HG03175 (cell line): ENCODE measurements around the gene MACROD2.

ENCODE experiments used
- ATAC-seq: cut with Tn5 transposase; IDR thresholded peaks from one replicate; pipeline ENCODE4 v1.9.1; 2021; ENCODE audit warnings: mild to moderate bottlenecking, moderate library complexity; ENCODE audit not compliant: unreplicated experiment

Gene MACROD2

DNA sequence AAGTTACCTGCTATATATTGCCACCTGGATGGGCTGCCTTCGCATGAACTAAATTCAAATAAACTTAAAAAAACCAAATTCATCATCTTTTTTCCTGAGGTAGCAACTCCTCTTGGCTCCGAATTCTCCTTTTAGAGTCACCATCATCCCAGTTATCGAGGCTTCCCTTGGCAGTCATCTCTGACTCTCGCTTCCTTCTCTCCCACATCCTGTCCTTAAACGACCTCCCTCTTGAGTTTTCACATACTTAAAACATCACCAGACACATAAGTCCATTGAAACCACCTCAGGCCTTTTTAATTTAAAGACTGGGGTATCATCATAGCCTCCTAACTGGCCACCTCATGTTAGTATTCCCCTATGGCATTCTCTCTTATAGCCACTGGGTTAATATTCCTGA is 638.2 kb downstream of the MACROD2 start:
- no peak for ATAC-seq

DNA sequence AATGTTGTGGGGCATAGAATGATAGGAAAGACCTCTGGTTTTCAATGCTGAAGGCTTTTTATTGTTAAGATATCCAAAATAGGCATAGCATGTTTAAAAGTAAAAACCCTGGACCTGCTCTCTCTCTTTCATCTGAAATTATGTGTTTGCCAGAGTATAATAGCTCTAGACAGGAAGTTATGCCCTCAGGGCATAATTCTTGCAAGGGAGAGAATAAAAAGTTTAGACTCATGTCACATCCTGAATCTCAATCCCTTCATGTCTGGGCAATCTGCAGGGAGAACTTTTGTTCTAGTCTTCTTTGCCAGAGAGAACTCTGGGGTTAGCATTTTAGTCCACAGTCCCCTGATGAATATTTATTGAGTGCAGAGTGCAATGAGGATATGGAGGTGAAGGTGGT is 639.3 kb downstream of the MACROD2 start:
- ATAC-seq: no peak

DNA sequence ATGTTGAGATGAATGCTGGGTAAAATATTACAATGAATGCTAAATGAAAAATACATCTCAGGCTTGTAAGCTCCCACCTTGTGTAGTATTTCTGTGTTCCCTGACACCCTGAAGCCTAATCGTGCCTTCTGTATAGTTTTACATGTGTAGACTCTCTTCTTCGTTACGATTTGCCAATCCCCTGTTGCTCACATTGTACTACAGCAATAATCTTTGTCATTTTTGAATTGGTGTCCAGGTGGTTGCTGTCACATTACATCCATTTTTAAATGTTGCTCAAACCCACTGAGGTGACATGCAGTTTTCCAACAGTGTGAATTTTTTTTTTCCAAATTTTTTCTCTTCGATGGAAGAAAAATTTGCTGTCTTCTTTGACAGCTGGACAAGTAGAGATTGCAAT is 642.1 kb downstream of the MACROD2 start:
- no peak for ATAC-seq

DNA sequence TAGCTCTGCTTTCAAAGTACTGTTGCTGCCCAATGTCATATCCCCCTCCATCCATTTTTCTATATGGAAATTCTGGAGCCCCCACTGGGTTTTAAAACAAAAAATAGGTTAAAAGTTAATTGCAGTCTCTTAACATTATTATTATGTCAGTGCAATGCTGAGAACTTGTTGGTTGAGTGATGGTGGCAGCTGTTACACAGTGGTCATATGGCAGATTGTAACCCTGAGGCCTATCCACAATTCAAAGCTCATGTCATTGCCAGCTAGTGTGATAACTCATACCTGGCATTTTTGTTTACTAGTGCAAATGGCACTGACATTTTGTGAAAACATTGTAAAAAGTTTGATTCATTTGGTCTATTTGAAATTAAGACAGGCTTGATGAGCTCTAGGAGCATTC is 647.8 kb downstream of the MACROD2 start:
- no peak for ATAC-seq

DNA sequence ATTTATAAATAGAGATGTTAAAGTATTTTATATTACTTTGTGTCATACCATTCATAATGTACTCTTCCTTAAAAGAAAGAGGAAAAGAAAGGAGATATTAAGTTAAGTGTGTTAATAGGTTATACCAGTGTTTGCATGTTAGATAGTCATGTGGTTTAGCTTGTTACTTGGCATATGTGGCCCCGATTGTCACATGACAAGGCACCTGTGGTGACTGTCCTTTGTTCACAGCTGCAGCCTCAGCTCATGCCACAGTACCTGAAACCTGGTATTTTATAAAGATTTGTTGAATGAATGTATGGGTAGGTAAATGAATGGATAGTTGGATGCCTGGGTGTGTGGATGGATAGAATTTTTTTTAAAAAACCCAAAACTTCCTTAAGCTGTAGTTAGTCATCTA is 648.2 kb downstream of the MACROD2 start:
- no peak for ATAC-seq

DNA sequence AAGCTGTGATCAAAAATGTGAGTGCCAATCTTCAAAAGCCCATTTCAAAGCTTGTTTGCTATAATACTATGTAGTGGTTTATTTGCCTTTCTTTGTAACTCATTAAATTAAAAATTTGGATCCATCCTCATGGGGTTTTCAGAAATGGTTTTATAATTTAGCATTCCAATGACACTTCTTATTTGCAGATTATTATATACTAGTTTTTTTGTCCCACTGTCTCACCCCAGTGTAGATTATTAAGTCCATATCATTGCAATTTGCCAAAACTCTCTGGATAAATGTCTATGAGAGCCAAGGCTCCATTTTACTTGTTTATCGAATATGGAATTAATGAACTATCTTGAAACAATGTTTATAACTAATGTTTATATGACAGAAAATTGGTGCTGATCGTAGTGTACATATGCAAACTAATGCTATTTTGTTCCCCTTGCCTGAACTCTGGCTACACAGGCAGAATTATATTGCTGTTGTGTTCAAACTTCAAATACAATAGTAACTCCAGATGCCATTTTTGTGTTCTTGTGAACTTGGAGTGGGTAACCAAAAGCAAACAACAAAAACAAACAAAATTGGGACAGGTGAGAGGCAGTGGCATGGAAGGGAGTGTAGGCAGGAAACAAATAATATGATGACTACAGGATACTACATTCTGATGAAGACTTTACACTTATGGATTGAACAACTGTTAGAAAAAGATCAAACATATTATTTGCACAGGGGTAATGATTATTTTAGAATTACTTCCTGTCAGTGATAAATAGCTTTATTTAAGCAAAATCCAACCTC is 649.2 kb downstream of the MACROD2 start:
- no peak for ATAC-seq

DNA sequence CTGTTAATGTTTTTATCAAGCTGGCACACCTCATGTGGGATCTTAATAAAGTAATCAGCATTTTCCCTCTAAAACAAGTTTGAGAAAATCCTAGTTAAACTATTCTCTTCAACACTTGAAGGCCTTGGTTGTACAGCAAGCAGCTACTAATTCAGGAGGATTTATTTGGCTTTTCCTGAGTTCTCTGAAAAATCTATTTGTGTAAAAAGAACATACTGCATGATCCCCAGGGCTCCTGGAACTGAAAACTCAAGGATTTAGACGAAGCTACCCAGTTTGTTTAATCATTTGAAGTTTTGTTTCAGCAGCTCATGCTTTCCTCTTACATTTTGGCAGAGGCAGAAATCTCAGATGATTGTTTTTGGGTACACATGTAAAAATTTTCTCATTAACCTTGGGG is 651.7 kb downstream of the MACROD2 start:
- ATAC-seq: no peak

DNA sequence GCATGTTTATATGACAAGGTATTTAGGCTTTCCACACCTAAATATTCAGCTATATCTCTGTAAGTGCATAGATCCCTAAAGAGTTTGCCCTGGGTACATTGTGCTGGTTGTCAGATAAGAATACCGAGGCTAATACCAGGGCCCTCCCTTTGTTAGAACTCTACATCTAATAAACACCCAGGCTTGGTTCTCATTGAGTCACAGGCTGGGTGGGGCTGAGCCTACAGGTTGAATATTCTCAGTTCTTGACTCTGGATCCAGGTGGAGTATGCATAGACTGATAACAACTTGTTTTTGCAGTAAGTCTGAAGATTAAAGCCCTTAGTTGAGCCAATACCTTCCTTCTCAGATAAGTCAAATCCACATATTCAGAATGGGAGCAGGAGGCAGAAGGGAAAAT is 654.3 kb downstream of the MACROD2 start:
- ATAC-seq: no peak

DNA sequence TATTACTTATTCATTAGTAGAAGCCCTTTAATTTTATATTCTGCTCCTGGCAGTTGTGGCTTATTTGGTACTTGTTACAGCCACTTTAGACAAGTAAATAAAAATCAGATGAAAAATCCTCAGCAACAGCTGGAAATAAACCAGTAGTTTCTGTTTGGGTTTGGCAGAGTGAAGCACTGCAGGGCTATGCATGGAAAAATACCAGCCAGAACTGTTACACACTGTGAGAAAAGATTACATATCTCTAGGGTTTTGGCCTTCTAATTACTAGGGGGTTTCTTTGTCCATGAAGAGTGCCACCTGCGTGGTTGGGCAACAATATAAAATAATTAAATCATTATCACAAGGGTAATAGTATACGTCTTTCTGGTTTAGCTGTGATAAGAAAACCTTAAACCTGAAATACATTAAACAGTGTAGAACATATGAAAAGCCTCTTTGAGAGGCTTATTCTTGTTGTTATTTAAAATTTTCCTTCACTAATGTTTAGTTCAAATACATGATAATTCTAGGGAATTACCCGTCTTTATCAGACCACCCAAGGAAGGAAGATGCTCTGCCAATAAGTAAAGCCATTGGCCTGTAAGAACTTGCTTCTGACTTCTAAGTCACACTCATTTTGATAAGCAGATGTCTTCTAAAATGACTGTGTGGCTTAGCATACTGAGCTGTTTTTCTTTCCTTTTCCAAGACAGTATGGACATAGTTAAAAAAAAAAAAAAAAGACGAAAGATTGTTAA is 662.1 kb downstream of the MACROD2 start:
- ATAC-seq: no peak

DNA sequence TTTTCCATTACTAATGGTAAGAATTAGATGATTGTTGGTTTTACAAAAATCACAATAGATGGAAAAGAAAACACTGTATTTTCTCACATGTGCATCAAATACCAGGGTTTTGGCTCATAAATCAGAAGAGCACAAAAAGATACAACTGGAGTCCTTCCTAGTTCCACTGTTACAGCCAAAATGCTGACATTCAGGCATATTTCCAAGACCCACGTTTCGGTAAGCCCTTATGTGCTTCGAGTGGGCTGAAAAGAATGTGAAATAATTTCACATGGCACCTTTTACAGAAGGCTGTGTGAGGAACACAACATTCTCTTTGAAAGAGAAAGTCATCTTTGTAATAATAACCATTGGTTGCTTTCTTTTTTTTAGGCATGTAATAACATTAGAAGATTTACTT is 668.8 kb downstream of the MACROD2 start:
- ATAC-seq: no peak

DNA sequence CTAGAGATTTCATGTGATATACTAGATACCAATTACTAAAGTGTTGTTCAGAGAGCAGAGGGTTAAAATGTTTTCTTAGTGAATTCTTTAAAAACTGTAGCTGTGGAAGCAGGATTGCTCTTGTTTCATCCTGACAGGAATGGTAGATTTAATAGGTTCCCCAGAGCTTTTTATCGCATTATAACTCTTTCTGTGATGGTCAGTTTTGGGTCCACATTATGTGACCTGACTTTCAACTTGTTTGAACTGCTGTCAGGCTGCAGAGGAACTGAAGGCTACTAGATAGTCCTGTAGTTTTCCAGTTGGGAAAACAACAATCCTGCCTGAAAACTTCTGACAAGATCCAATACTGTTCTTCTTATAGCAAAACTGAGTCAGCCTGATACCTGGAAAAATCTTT is 671.4 kb downstream of the MACROD2 start:
- ATAC-seq: no peak

DNA sequence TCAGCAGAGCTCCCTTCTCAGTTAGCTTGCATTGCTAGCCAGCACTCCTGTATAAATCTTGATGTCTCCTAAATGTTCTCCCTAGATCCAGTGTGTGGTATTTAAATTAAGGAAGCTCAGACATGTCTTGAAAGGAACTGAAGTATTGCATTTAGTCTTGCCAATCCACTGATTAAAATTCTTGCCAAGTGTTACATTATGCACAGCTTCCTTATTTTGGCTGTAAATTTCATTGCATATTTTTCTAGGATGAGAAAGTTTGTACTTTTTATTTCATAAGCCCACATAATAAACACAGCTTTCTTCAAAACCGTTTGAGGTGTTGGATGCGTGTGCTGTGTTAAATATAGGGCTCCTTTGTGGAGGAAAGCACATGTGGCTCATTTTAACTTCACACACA is 671.9 kb downstream of the MACROD2 start:
- ATAC-seq: no peak

DNA sequence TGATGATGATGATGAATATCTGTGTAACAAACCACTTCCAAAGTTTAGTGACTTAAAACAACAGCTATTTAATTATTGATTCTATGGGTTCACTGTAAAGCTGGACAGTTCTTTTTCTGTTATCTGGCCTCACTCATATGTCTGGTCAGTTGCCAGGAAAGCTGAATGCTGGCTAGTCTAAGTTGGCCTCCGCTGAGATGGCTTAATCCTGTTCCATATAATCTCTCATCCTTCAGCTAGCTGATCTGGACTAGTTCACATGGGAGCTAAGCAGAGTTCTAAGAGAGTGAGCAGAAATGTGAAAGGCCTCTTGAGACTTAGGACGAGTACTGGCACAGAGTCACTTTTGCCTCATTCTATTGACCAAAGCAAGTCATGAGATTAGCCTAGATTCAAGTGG is 676.8 kb downstream of the MACROD2 start:
- no peak for ATAC-seq

DNA sequence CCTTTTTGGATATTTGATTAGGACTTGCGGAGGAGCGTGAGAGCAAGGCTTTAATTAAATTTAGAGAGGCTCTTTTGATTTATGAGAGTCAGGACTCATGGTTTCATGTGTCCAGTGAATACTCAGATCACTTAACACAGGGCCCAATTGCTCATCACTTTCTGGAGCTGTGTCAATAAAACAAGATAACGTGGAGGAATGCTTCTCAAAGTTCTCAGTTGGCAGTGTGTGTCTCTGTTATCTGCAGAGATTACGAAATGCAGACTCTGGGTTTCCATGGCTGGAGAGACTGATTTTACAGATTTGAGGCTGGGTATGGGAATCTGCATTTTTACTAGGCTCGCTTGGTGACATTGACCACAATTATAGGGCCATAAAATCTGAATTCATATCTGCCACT is 677.8 kb downstream of the MACROD2 start:
- ATAC-seq: no peak

DNA sequence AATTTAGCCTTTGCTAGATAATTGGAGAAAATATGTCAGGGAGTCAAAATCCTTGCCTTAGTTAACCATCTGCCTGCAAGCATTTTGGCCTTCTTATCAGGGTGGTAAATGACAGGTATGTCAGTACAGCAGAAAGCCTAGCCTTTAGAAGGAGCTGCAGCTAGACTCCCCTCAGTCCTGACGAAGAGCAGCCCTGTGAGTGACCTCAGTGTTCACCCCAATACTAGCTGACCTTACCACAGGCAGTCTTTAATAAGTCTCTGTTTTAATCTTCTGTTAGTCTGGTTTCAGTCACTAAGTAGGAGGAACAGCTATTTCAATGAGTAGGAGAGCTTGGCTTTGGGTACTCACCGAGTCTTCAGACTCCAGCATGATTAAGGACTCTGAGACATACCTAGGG is 682.1 kb downstream of the MACROD2 start:
- no peak for ATAC-seq

DNA sequence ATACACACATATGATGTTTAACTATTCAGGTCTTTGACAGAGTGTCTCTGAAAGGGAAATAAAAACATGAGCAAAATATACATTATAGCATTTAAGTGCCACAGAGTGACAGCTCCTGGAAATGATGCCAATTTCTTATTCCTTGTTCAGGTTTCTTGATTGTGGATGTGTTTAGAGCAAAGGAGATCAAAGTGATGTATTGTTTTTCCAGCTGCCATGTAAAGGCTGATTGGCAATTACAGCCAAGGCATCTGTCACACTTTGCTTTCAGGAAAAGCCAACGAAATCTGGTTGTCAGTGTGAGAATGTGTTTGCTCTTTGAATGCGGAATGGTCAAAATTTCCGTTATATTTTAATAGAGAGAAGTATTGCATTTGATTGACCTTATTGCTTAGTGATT is 689.9 kb downstream of the MACROD2 start:
- ATAC-seq: no peak

DNA sequence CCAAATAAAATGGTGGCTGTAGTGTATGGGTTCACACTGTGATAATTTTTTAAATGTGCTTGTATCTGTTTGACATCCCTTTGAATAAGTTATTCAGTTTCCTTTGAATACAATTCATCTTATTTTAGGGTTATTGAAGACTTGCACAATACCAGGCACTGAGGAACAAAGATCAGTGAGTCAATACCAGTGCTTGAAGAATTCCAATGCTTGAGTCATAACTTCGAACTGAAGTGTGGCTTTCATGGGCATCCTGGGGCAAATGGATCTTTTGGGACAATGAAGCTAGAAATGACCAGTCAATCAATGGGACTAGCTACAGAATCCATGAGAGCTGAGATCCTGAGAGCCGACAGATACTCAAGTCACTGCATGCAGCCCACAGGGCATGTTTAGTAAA is 692.0 kb downstream of the MACROD2 start:
- no peak for ATAC-seq

DNA sequence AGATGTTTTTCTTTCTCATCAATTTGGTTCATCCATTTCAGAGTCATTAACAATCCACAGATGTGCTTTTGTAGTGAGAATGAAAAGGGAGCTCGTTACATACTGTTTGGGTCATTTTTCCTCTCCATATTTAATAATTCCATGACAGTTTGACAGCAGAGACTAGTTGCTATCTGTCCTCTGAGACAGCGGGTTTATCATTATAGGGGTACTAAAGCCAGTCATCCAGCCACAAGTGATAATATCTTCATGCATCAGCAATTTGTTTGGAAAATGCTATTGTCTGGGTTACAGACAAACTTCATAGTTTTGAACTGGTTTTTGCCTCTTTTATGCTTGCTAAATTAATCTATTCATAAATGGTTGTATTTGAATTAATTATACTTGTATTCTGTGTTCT is 692.7 kb downstream of the MACROD2 start:
- ATAC-seq: no peak

DNA sequence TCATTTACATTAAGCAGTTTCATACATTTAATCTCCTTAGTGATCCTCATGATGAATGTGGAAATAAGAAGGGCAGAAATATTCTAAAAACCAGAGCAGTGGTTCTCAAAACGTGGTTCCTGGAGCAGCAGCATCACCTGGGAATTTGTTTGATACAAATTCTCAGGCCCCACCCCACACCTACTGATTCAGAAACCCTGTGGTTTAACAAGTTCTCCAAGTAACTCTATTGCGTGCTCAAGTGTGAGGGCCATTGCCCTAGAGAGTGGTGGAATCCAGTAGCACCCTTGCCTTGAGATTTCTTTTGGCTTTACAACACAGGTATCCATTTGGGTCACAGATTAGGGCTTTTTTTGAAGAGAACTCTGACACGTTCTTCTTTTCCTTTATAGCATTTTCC is 696.7 kb downstream of the MACROD2 start:
- peak; percentile 96 for ATAC-seq

DNA sequence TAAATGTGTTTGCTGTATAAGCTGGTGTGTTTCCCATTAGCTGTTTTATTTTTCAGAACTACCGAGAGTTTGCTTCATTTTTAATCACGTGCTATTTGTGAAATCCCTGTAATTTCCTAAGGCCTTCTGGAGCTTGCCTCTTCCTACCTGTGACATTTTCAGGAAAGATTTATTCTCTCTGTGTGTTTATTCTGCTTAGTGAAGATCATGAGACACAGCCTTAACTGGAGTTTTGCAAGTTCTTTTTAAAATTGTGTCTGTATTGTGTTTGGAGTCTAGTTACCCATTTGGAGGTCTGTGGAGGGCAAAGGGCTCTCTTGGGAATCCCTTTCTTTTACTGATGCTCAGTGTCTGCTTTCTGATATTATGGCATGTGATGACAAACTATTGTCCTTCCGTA is 701.2 kb downstream of the MACROD2 start:
- no peak for ATAC-seq

DNA sequence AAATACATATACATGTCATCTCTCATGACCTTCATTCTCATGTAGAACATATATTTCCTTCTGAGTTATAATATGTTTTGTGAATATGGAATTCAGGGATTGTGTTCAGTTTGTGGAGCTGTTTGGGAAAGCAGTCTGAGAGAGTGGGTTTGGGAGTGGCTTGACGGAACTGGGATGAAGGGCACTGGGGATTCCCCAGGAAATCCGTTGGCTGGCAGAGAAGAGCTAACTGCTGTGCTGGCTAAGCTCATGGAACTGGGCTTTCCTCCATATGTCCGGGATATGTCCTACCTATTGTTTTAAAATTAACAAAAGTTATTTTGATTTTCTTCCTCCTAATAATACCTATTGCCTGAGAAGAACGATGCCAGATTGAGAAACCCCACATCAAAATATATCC is 701.6 kb downstream of the MACROD2 start:
- no peak for ATAC-seq

DNA sequence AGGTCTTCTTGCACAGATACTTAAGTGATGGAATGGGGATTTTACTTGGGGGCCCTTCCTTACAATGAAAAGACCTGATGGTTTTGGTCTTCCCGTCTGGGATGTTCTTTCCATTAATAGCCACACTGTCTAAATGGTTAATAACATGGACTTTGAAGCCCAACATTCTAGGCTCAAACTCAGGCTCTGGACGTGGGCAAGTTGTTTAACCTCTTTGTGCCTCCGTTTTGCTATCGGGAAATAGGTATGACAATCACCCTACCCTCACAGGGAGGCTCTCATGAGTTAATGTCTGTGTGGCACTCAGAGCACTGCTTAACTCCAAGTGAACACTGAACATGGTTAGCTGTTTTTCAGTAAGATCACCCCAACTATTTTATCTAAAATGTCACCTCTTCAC is 702.8 kb downstream of the MACROD2 start:
- no peak for ATAC-seq
